Measurements from ENCODE around the gene MKRN3.
"Not testable (repeated sequence)": the region's sequence is repeated elsewhere in the genome, so short reads cannot be mapped to it uniquely, and the experiment has no call there.

The MKRN3 gene

DNA sequence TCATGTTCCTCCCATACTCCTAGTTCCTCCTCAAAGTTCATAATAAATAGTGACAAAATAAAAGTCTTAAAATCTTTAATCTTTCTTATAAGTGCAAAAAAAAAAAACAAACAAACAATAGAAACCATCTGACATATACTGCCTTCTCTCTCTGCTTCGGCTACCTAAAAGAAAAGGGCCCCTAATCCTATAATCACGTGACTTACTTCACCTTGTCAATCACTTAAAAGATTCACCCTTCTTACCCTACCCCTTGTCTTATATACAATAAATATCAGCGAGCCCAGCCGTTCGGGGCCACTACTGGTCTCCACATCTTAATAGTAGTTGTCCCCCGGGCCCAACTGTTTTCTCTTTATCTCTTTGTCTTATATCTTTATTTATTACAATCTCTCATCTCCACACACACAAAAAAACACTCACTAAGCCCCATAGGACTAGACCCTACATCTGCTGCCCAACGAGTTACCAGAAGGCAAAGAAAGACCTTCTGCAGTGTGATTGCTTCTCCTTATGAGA lies 28.8 kb downstream of the MKRN3 start:
- DNase-seq = no peak

DNA sequence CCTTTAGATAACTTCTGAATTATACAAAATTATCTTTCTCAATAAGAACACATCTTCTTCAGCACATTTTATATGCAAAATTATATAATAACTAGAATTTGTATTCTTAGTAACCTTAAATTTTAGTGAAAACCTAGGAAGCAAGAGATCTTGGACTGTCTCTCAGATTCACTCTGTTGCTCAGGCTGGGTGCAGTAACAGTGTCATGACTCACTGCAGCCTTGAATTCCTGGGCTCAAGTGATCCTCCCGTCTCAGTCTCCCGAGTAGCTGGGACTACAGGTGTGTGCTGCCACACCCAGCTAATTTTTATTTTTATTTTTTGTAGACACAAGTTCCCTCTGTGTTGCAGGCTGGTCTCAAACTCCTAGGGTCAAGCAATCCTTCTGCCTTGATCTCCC lies 29.9 kb downstream of the MKRN3 start:
- DNase-seq = no peak

DNA sequence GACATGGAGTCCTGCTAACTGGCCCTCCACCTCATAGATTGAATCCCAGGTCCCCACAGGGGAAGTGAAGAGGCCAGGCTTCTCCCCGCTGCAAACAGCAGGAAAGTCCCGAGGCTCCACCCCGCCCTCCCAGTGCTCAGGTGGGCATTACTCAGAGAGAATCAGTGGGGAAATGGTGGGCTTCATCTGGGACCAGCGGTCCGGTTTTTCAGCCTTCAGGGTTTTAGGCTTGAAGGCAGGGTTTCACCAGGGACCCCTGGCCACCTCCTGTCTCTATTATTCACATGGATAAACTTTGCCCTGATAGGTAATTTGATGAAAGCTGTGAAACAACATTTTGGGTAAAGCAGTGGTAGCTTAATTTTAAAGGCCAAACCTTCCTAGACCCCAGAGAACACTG lies 31.3 kb downstream of the MKRN3 start:
- DNase-seq = no peak

DNA sequence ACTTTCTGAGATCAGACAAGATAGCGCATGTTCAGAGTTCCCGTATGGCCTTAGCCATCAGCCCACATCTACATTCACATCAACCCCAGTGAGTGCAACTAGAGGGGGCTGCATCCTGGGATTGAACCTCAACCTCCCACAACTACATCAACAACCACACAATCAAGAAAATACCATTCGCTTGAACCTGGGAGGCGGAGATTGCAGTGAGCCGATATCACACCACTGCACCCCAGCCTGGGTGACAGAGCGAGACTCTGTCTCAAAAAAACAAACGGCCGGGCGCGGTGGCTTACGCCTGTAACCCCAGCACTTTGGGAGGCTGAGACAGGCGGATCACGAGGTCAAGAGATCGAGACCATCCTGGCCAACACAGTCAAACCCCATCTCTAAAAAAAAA lies 31.8 kb downstream of the MKRN3 start:
- DNase-seq = not testable (repeated sequence)

DNA sequence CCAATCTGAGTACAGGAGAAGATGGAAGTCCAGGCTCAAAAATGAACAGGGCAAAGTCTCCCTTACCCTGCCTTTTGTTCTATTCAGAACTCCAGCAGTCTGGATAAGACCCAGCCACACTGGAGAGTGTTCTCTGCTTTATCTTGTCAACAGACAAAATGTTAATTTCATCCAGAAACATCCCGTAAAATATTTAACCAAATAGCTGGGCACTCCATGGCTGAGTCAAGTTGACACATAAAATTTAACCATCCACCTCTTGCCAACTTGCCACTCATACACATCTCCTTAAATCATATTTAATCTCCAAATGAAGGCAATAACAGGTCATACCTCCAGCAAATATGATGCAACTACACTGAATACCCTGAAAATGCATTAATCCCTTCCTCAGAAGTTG lies 33.6 kb downstream of the MKRN3 start:
- no peak for DNase-seq

DNA sequence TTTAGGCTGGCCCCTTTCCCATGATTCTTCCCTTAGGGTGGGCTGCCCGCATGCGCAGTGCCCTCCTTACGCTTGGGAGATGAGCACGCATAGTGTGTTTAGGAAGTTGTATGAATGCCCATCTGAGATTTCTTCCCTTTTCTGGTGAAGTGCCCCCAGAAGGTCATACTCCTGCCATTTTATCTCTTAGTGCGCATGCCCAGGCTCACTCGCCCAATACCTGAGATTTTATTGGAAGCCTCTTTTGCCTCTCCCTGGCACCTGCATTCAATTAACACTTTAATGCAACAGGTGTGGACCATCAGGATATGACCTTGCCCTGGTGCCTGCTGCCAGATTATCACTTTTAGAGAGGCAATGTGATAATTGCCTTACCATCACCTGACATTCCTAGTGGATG lies 36.6 kb downstream of the MKRN3 start:
- DNase-seq = no peak

DNA sequence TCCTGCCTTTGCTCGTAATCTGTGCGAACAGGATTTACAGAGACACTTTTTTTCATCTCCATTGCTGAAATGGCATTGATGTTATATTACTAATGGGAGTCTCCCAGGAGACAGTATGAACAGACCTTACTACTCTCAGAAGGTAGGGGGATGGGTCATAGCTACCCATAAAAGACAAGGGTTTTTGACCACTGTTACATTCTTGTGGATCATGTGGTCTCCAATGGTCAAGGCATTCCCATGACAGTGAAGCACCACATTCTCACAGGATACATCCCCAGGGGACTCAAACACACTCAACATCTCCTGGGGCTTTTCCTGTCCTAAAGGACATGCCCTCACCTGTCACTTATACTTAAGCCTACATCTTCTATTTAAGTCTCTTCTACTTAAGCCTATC lies 40.8 kb downstream of the MKRN3 start:
- no peak for DNase-seq

DNA sequence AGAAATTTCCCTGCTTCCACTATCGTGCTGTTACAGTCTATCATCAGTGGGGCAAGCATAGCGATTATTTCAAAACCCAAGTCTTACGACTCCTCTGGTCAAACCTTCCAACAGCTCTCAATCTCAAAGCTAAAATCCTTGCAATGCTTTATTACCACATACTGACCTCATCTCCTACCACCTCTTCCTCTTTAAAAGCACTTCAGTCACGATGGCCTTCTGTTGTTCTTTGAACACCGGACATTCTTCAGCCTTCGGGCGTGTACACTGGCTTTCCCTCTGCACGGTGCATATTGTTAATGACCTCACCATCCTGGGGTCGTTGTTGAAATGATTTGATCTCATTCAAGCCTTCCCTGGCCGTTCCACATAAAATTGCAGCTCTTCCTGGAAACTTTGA lies 51.1 kb downstream of the MKRN3 start:
- no peak for DNase-seq
